Measurements from ENCODE around the gene CACNB4.
"Not testable (repeated sequence)": the region's sequence is repeated elsewhere in the genome, so short reads cannot be mapped to it uniquely, and the experiment has no call there.

CACNB4 gene

GRCh38 chr2:152019732-152020131 is 79.1 kb downstream of the CACNB4 start:
- no peak for DNase-seq (ENCODE audit: low read depth)

- no peak for DNase-seq (ENCODE audit: low read depth)
Observed at GRCh38 chr2:152016181-152017120, 82.4 kb downstream of the CACNB4 start.

- DNase-seq (ENCODE audit: low read depth): no peak
Observed at GRCh38 chr2:152015552-152015951, 83.3 kb downstream of the CACNB4 start.

GRCh38 chr2:152012697-152013096 is 86.1 kb downstream of the CACNB4 start:
- DNase-seq (ENCODE audit: low read depth): no peak

- DNase-seq (ENCODE audit: low read depth): no peak
Observed at GRCh38 chr2:152011724-152012123, 87.1 kb downstream of the CACNB4 start.

GRCh38 chr2:152005607-152006006 is 93.2 kb downstream of the CACNB4 start:
- no peak for DNase-seq (ENCODE audit: low read depth)

GRCh38 chr2:152003283-152003682 is 95.6 kb downstream of the CACNB4 start:
- DNase-seq (ENCODE audit: low read depth): not testable (repeated sequence)

- no peak for DNase-seq (ENCODE audit: low read depth)
Observed at GRCh38 chr2:151999053-151999452, 99.8 kb downstream of the CACNB4 start.

- DNase-seq (ENCODE audit: low read depth): no peak
Observed at GRCh38 chr2:151996243-151997003, 102.4 kb downstream of the CACNB4 start.

- DNase-seq (ENCODE audit: low read depth): no peak
Observed at GRCh38 chr2:151995161-151995557, 103.7 kb downstream of the CACNB4 start.

- not testable (repeated sequence) for DNase-seq (ENCODE audit: low read depth)
Observed at GRCh38 chr2:151994178-151994577, 104.7 kb downstream of the CACNB4 start.

GRCh38 chr2:151991010-151991409 is 107.8 kb downstream of the CACNB4 start:
- DNase-seq (ENCODE audit: low read depth): no peak

GRCh38 chr2:151989378-151989777 is 109.5 kb downstream of the CACNB4 start:
- no peak for DNase-seq (ENCODE audit: low read depth)

- DNase-seq (ENCODE audit: low read depth): no peak
Observed at GRCh38 chr2:151987484-151987883, 111.4 kb downstream of the CACNB4 start.

GRCh38 chr2:151984424-151985083 is 114.3 kb downstream of the CACNB4 start:
- DNase-seq (ENCODE audit: low read depth): no peak

- no peak for DNase-seq (ENCODE audit: low read depth)
Observed at GRCh38 chr2:151983221-151983620, 115.6 kb downstream of the CACNB4 start.

GRCh38 chr2:151981886-151982285 is 117.0 kb downstream of the CACNB4 start:
- DNase-seq (ENCODE audit: low read depth): no peak

GRCh38 chr2:151979694-151980093 is 119.2 kb downstream of the CACNB4 start:
- no peak for DNase-seq (ENCODE audit: low read depth)

- no peak for DNase-seq (ENCODE audit: low read depth)
Observed at GRCh38 chr2:151978709-151979108, 120.1 kb downstream of the CACNB4 start.

GRCh38 chr2:151977631-151978030 is 121.2 kb downstream of the CACNB4 start:
- no peak for DNase-seq (ENCODE audit: low read depth)

- DNase-seq (ENCODE audit: low read depth): no peak
Observed at GRCh38 chr2:151976945-151977353, 121.9 kb downstream of the CACNB4 start.

Measured in fibroblast of the conjunctiva (primary cell).